GM19193 (cell line): ENCODE measurements around the gene COMMD2.

Source experiments
- POLR2A ChIP-seq: IDR thresholded peaks from 4 replicates; pipeline ENCODE4 v1.6.1; 2011; ENCODE audit not compliant: insufficient read depth, insufficient read length; ENCODE audit errors: extremely low read depth

Gene COMMD2

DNA sequence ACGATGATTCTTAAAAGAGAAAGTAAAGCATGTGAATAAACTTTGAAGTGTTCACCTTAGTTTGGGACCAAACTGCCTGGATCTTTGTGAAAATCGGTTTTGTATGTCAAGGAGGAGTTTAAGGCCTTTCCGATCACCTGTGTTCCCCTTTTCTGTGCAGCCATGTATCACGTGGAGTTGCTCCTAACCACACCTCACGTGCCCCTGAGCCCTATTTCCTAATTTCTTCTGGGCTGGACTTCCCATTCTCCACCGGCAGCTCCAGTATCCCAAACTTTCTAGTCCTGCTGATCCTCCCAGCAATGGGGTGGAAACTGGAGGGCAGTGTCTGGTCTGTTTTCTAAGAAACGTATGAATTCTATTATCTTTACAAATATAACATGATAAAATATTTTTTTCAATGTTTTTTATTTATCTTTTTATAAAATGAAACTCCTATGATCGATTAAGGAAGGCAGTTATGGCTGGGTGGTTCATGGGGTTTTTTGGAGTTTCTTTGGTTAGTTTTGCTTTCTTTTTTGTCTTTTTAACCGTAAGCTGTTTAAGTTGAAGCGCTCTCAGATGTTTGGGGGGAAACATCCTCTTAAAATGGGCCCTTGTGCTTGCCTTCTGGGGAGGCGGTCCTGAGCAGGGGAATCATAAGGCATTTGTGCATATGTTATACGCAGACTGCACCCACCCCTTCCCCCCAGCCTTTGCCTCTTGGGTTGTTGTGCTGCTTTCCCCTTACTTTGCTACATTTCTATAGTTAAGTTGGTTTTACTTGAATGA, 50.9 kb downstream of the COMMD2 start:
- no peak for TF ChIP-seq POLR2A
